Tibial nerve (tissue), 4 donors: ENCODE measurements around the gene SMIM38. TPM values are rescaled to one million over a fixed set of nuclear protein-coding genes. Genes with fewer than 3 reads are reported as not detected.

Experiments used
- DNase-seq, 2 donors: peaks; one replicate each; pipeline ENCODE4 v3.0.0-alpha.2; 2019; ENCODE audit warnings: low spot score in 2 of 2
- H3K27ac ChIP-seq, 4 donors: fragments of 200-600 bp; sonication (generic) in 3 of 4; one replicate each; pipeline ENCODE4 v1.5.1; 2017 to 2019; ENCODE audit warnings: mild to moderate bottlenecking in 1 of 4
- H3K27me3 ChIP-seq, 2 donors: fragments of 200-600 bp; sonication (generic) in 1 of 2; one replicate each; pipeline versions ENCODE4 v1.5.1 to v1.6.0; 2017 to 2019
- H3K36me3 ChIP-seq, 3 donors: fragments of 200-600 bp; sonication (generic); one replicate each; pipeline ENCODE4 v1.5.1; 2018 to 2019
- H3K4me1 ChIP-seq, 4 donors: fragments of 200-600 bp; sonication (generic) in 3 of 4; one replicate each; pipeline ENCODE4 v1.5.1; 2017 to 2019
- H3K4me3 ChIP-seq, 4 donors: fragments of 200-600 bp; sonication (generic) in 3 of 4; one replicate each; pipeline ENCODE4 v1.5.1; 2017 to 2019; ENCODE audit warnings: mild to moderate bottlenecking in 1 of 4, moderate library complexity in 1 of 4
- H3K9me3 ChIP-seq, 4 donors: fragments of 200-600 bp; sonication (generic) in 3 of 4; one replicate each; pipeline ENCODE4 v1.5.1; 2017 to 2019
- CTCF ChIP-seq, 5 experiments: fragments of 200-600 bp in 3 of 5; fragments of 450-650 bp in 2 of 5; sonication (generic) in 3 of 5; IDR thresholded peaks; one replicate each; pipeline ENCODE4 v1.5.1; 2016 to 2019; ENCODE audit warnings: antibody characterized with exemption in 5 of 5, mild to moderate bottlenecking in 3 of 5, moderate library complexity in 2 of 5
- EP300 ChIP-seq, 2 donors: sonication (generic); formaldehyde crosslinking; IDR thresholded peaks; one replicate each; pipeline ENCODE4 v1.6.1; 2017; ENCODE audit warnings: antibody characterized with exemption in 2 of 2, mild to moderate bottlenecking in 1 of 2
- POLR2A ChIP-seq, 2 donors: fragments of 450-650 bp; IDR thresholded peaks; one replicate each; pipeline ENCODE4 v1.6.1; 2017; ENCODE audit warnings: antibody characterized with exemption in 2 of 2, mild to moderate bottlenecking in 2 of 2, moderate library complexity in 2 of 2
- WGBS, 2 donors: methylation state at CpG; one replicate each; pipeline ENCODE4 v1.1.5; 2018; 5-methylcytosine and 5-hydroxymethylcytosine counted together
- total RNA-seq, 4 donors: library from RNA; depleted of rRNA; stranded (reverse); fragments of >200 nt; gene quantifications; one replicate each; pipeline ENCODE4 v1.1.0, GENCODE V29; 2016

SMIM38 gene
- total RNA-seq, 4 donors from 2014 or later, result 3.3 to 4.6 (median 4.1) TPM

- H3K9me3 ChIP-seq, result peaks cover 0 to 22% (median 2%) of the 10 kb centered on the region in 4 donors
- H3K4me3 ChIP-seq, result no peak overlapping the region
- H3K4me1 ChIP-seq, result no peaks in the 10 kb centered on the region
- 74 to 90% methylated on average over 8 of the region's 8 CpGs for WGBS, 2 donors
- TF ChIP-seq POLR2A (IDR thresholded peaks at IDR 0.05) (no peak), EP300 (IDR thresholded peaks at IDR 0.05) (no peak), CTCF (IDR thresholded peaks at IDR 0.05) (no peak)
- H3K27me3 ChIP-seq, result no peaks in the 10 kb centered on the region
- H3K27ac ChIP-seq, result no peak overlapping the region
- no peaks in the 10 kb centered on the region for H3K36me3 ChIP-seq
- no peak for DNase-seq
Observed at GRCh38 chr11:69173925-69174581, 18.3 kb downstream of the SMIM38 start.

GRCh38 chr11:69174841-69175240 is 19.1 kb downstream of the SMIM38 start:
- TF ChIP-seq EP300 (IDR thresholded peaks at IDR 0.05) (no peak), POLR2A (IDR thresholded peaks at IDR 0.05) (no peak), CTCF (IDR thresholded peaks at IDR 0.05) (no peak)
- H3K27ac ChIP-seq, result no peak overlapping the region
- no peaks in the 10 kb centered on the region for H3K4me1 ChIP-seq
- no peak overlapping the region for H3K4me3 ChIP-seq
- no peaks in the 10 kb centered on the region for H3K36me3 ChIP-seq
- no peak for DNase-seq
- H3K27me3 ChIP-seq, result no peaks in the 10 kb centered on the region
- WGBS, 2 donors, result 86 to 90% methylated on average over 2 of the region's 2 CpGs
- H3K9me3 ChIP-seq, result peaks cover 0 to 22% (median 2%) of the 10 kb centered on the region in 4 donors

- no peaks in the 10 kb centered on the region for H3K4me1 ChIP-seq
- no peaks in the 10 kb centered on the region for H3K36me3 ChIP-seq
- peaks cover 0 to 26% (median 2%) of the 10 kb centered on the region in 4 donors for H3K9me3 ChIP-seq
- no peaks in the 10 kb centered on the region for H3K27me3 ChIP-seq
- 63 to 85% methylated on average over 8 to 9 of the region's 9 CpGs for WGBS, 2 donors
- no peak for DNase-seq
- no peak overlapping the region for H3K4me3 ChIP-seq
- no peak overlapping the region for H3K27ac ChIP-seq
- TF ChIP-seq EP300 (IDR thresholded peaks at IDR 0.05) (no peak), POLR2A (IDR thresholded peaks at IDR 0.05) (no peak), CTCF (IDR thresholded peaks at IDR 0.05) (no peak)
Observed at GRCh38 chr11:69178819-69179482, 23.2 kb downstream of the SMIM38 start.

- H3K27me3 ChIP-seq, result no peaks in the 10 kb centered on the region
- no peak for DNase-seq
- no peak overlapping the region for H3K4me3 ChIP-seq
- H3K9me3 ChIP-seq, result peaks cover 0 to 17% (median under 1%) of the 10 kb centered on the region in 4 donors
- no peak overlapping the region for H3K27ac ChIP-seq
- H3K4me1 ChIP-seq, result no peaks in the 10 kb centered on the region
- no peaks in the 10 kb centered on the region for H3K36me3 ChIP-seq
- TF ChIP-seq EP300 (IDR thresholded peaks at IDR 0.05) (no peak), CTCF (IDR thresholded peaks at IDR 0.05) (no peak), POLR2A (IDR thresholded peaks at IDR 0.05) (no peak)
- WGBS, 2 donors, result 65 to 72% methylated on average over 9 of the region's 9 CpGs
Observed at GRCh38 chr11:69180226-69180625, 24.5 kb downstream of the SMIM38 start.

- H3K27ac ChIP-seq, result no peak overlapping the region
- no peaks in the 10 kb centered on the region for H3K36me3 ChIP-seq
- TF ChIP-seq EP300 (IDR thresholded peaks at IDR 0.05), result no peak
- no peak for TF ChIP-seq CTCF (IDR thresholded peaks at IDR 0.05)
- TF ChIP-seq POLR2A (IDR thresholded peaks at IDR 0.05), result no peak
- no peak for DNase-seq
- WGBS, 2 donors, result 85 to 97% methylated on average over 3 of the region's 3 CpGs
- peaks cover 0 to 12% (median 0%) of the 10 kb centered on the region in 4 donors for H3K9me3 ChIP-seq
- no peaks in the 10 kb centered on the region for H3K27me3 ChIP-seq
- H3K4me1 ChIP-seq, result no peaks in the 10 kb centered on the region
- H3K4me3 ChIP-seq, result no peak overlapping the region
Observed at GRCh38 chr11:69180726-69181125, 25.0 kb downstream of the SMIM38 start.
